H1 (cell line): ENCODE data around the gene WDR81. TPM values are rescaled to one million over a fixed set of nuclear protein-coding genes. Genes with fewer than 3 reads are reported as not detected.

Experiments
- CBX5 ChIP-seq: fragments of 300-800, 300-1000 bp; sonication (generic); IDR thresholded peaks from 2 replicates; pipeline ENCODE4 v1.7.1; 2016; ENCODE audit warnings: antibody characterized with exemption, low read length, low read depth
- CBX8 ChIP-seq: fragments of 300-800, 300-1000 bp; sonication (generic); IDR thresholded peaks from 2 replicates; pipeline ENCODE4 v1.7.1; 2016; ENCODE audit warnings: low read depth, low read length, borderline replicate concordance
- CEBPB ChIP-seq: IDR thresholded peaks from 2 replicates; pipeline ENCODE4 v1.6.1; 2012; ENCODE audit warnings: low read depth, low read length
- JUN ChIP-seq: IDR thresholded peaks from 2 replicates; pipeline ENCODE4 v1.6.1; 2011; ENCODE audit warnings: low read depth, mild to moderate bottlenecking, improper control_type of control experiment, low read length
- SIN3A ChIP-seq, 2 experiments: IDR thresholded peaks in 1 of 2; conservative IDR thresholded peaks in 1 of 2; 2 replicates each; pipeline ENCODE4 v1.6.1; 2011 to 2012; ENCODE audit warnings: low read length in 2 of 2, improper control_type of control experiment in 1 of 2, low read depth in 1 of 2, mild to moderate bottlenecking in 1 of 2
- SP1 ChIP-seq: IDR thresholded peaks from 2 replicates; pipeline ENCODE4 v1.6.1; 2011; ENCODE audit warnings: low read depth, low read length
- SP4 ChIP-seq: IDR thresholded peaks from 2 replicates; pipeline ENCODE4 v1.6.1; 2012; ENCODE audit warnings: low read length, inconsistent platforms
- SRF ChIP-seq: IDR thresholded peaks from 2 replicates; pipeline ENCODE4 v1.6.1; 2011; ENCODE audit warnings: mild to moderate bottlenecking, low read depth, low read length, moderate library complexity
- polyA plus RNA-seq, 7 experiments: library from polyadenylated mRNA; depleted of rRNA in 3 of 7; stranded (reverse) in 5 of 7; unstranded in 2 of 7; fragments of >200 nt in 5 of 7; fragments of 200-250 nt in 2 of 7; gene quantifications; 1 replicate in 5 of 7; 2 replicates in 1 of 7; 4 replicates in 1 of 7; pipeline versions ENCODE4 v1.2.1 to v1.2.3, GENCODE V29; 2011 to 2013; ENCODE audit warnings: missing spikeins in 2 of 7, mixed read lengths in 2 of 7
- total RNA-seq: library from RNA; stranded (reverse); fragmentation: NEBNext Ultra II Directional; extraction: Animal tissue kit (Norgen Biotek cat#: 25700); gene quantifications from 2 replicates; pipeline ENCODE4 v1.2.1, GENCODE V29; 2021

The WDR81 gene
- total and polyA plus RNA-seq, 2 of the 8 experiments (the other 6 are each of a cell fraction or from before 2014, with no cell fraction given) = 9.1 to 12.3 TPM

DNA sequence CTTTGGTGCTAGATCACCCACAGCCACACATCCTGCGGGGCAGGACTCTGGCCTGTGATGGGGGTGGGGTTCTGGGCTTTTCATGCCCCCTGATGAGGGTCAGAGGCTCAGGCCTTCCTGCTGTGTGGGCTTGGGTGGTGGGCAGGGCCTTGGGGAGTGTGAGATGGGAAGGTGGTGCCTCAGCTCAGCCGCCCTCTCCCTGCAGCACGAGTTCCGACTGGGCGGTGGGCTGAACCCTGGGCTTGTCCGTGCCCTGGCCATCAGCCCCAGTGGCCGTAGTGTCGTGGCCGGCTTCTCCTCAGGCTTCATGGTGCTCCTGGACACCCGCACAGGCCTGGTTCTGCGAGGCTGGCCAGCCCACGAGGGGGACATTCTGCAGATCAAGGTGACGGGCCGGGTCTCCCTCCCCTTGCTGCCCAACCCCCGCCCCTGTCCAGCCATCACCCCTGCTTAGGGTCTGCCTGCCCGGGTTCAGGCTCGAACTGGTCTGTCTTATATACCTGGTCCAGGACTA is 11.4 kb downstream of the WDR81 start (continued):
- TF ChIP-seq JUN = no peak
- TF ChIP-seq SP1 = no peak
- no peak for TF ChIP-seq CEBPB
- no peak for TF ChIP-seq CBX8
- no peak for TF ChIP-seq SIN3A (conservative IDR thresholded peaks at IDR 0.05 in 1 of 2, IDR thresholded peaks at IDR 0.05 in 1 of 2; ENCODE audit: low read depth in 1 of 2, low read length in 2 of 2)
- TF ChIP-seq SP4 = no peak
- TF ChIP-seq SRF = no peak
- TF ChIP-seq CBX5 = no peak
